Measurements from ENCODE around the gene ZNF699. TPM values are rescaled to one million over a fixed set of nuclear protein-coding genes. Genes with fewer than 3 reads are reported as not detected.

The ZNF699 gene
- polyA plus RNA-seq, 1 donor (not counting 4 experiments of a cell fraction or from before 2014, with no cell fraction given), result 3.7 TPM

GRCh38 chr19:9353011-9353410 is 43.4 kb upstream of the ZNF699 start:
- no peaks in the 10 kb centered on the region for H4K20me1 ChIP-seq (ENCODE audit: control insufficient read depth, extremely low read depth, insufficient read depth, low read length)
- FAIRE-seq, result no peak
- no peak overlapping the region for H3K4me3 ChIP-seq (ENCODE audit: control insufficient read depth in 2 of 3, extremely low read depth in 1 of 3, insufficient read depth in 2 of 3, low read depth in 1 of 3, low read length in 3 of 3)
- no peaks in the 10 kb centered on the region for H3K36me3 ChIP-seq (ENCODE audit: control insufficient read depth in 2 of 2, extremely low read depth in 1 of 2, insufficient read depth in 2 of 2, low read length in 2 of 2)
- no peak overlapping the region for H3K9ac ChIP-seq (ENCODE audit: control insufficient read depth, extremely low read depth, insufficient read depth, low read length)
- H3K27me3 ChIP-seq (ENCODE audit: control insufficient read depth, extremely low read depth, insufficient read depth, low read length), result no peaks in the 10 kb centered on the region
- dilution Hi-C loops (cut with MboI; ENCODE audit: extremely low pct_ligation_motif_present, low sequenced_read_pairs), result no loop called here
- no peak for DNase-seq (ENCODE audit: low read depth, low spot score)
- H2AFZ ChIP-seq (ENCODE audit: control insufficient read depth, low read length), result no peak overlapping the region
- H3K27ac ChIP-seq (ENCODE audit: control insufficient read depth, insufficient read depth, low read length), result no peak overlapping the region
- H3K79me2 ChIP-seq (ENCODE audit: control insufficient read depth, insufficient read depth, low read length), result no peaks in the 10 kb centered on the region
- H3K9me3 ChIP-seq (ENCODE audit: control insufficient read depth, low read depth, low read length), result peaks cover 4% of the 10 kb centered on the region
- no peak for TF ChIP-seq EZH2 (IDR thresholded peaks at IDR 0.05; ENCODE audit: low read length)
- TF ChIP-seq CTCF (optimal IDR thresholded peaks at IDR 0.05 in 1 of 3, IDR thresholded peaks at IDR 0.05 in 1 of 3, conservative IDR thresholded peaks at IDR 0.05 in 1 of 3; ENCODE audit: extremely low read depth in 1 of 3, insufficient read depth in 2 of 3, low read length in 3 of 3), result no peak
- no peak overlapping the region for H3K4me2 ChIP-seq (ENCODE audit: control insufficient read depth, extremely low read depth, insufficient read depth, low read depth, low read length)
- no peaks in the 10 kb centered on the region for H3K4me1 ChIP-seq (ENCODE audit: control insufficient read depth, extremely low read depth, insufficient read depth, low read length)
- no peaks in the 10 kb centered on the region for H3K9me1 ChIP-seq (ENCODE audit: control insufficient read depth, extremely low read depth, insufficient read depth, low read length)

- Histone ChIP-seq H3K4me2 (ENCODE audit: control insufficient read depth, extremely low read depth, insufficient read depth, low read depth, low read length) (no peak overlapping the region), H3K9ac (ENCODE audit: control insufficient read depth, extremely low read depth, insufficient read depth, low read length) (no peak overlapping the region), H3K4me1 (ENCODE audit: control insufficient read depth, extremely low read depth, insufficient read depth, low read length) (no peaks in the 10 kb centered on the region), H3K4me3 (ENCODE audit: control insufficient read depth in 2 of 3, extremely low read depth in 1 of 3, insufficient read depth in 2 of 3, low read depth in 1 of 3, low read length in 3 of 3) (no peak overlapping the region), H3K79me2 (ENCODE audit: control insufficient read depth, insufficient read depth, low read length) (no peaks in the 10 kb centered on the region), H3K27ac (ENCODE audit: control insufficient read depth, insufficient read depth, low read length) (no peak overlapping the region), H3K36me3 (ENCODE audit: control insufficient read depth in 2 of 2, extremely low read depth in 1 of 2, insufficient read depth in 2 of 2, low read length in 2 of 2) (no peaks in the 10 kb centered on the region), H3K9me1 (ENCODE audit: control insufficient read depth, extremely low read depth, insufficient read depth, low read length) (no peaks in the 10 kb centered on the region), H2AFZ (ENCODE audit: control insufficient read depth, low read length) (no peak overlapping the region), H4K20me1 (ENCODE audit: control insufficient read depth, extremely low read depth, insufficient read depth, low read length) (no peaks in the 10 kb centered on the region), H3K9me3 (ENCODE audit: control insufficient read depth, low read depth, low read length) (peaks cover 3% of the 10 kb centered on the region), H3K27me3 (ENCODE audit: control insufficient read depth, extremely low read depth, insufficient read depth, low read length) (no peaks in the 10 kb centered on the region)
- TF ChIP-seq CTCF (optimal IDR thresholded peaks at IDR 0.05 in 1 of 3, IDR thresholded peaks at IDR 0.05 in 1 of 3, conservative IDR thresholded peaks at IDR 0.05 in 1 of 3; ENCODE audit: extremely low read depth in 1 of 3, insufficient read depth in 2 of 3, low read length in 3 of 3) (no peak), EZH2 (IDR thresholded peaks at IDR 0.05; ENCODE audit: low read length) (no peak)
- FAIRE-seq, result no peak
- DNase-seq (ENCODE audit: low read depth, low spot score), result no peak
- dilution Hi-C loops (cut with MboI; ENCODE audit: extremely low pct_ligation_motif_present, low sequenced_read_pairs), result no loop called here
Measured at GRCh38 chr19:9352505-9352904, 42.9 kb upstream of the ZNF699 start.
